GM23338 (cell line): Measurements from ENCODE around the gene ZC3H12C. TPM values are rescaled to one million over a fixed set of nuclear protein-coding genes. Genes with fewer than 3 reads are reported as not detected.

Source experiments
- ATAC-seq: fragments of 200-7000 bp; cut with Tn5 transposase; 3 replicates; pipeline ENCODE4 v1.9.1; 2020
- DNase-seq: peaks from one replicate; pipeline ENCODE4 v3.0.0-alpha.2; 2015; ENCODE audit warnings: low spot score
- H2AFZ ChIP-seq: fragments of 200-600 bp; sonication (generic); 2 replicates; pipeline ENCODE4 v1.8.0; 2016; ENCODE audit warnings: antibody characterized with exemption, mild to moderate bottlenecking, moderate library complexity
- H3F3A ChIP-seq: fragments of 200-600 bp; sonication (generic); replicated peaks from 2 replicates; pipeline ENCODE4 v1.8.0; 2017; ENCODE audit warnings: antibody characterized with exemption, mixed run types, low read depth
- H3K27ac ChIP-seq: fragments of 200-600 bp; sonication (generic); 2 replicates; pipeline ENCODE4 v1.6.1; 2016; ENCODE audit warnings: low read depth
- H3K27me3 ChIP-seq: fragments of 200-600 bp; sonication (generic); 2 replicates; pipeline ENCODE4 v1.8.0; 2016; ENCODE audit warnings: mild to moderate bottlenecking, mixed run types, moderate library complexity; ENCODE audit not compliant: insufficient read depth
- H3K36me3 ChIP-seq: fragments of 200-600 bp; sonication (generic); 2 replicates; pipeline ENCODE4 v1.8.0; 2016; ENCODE audit warnings: mild to moderate bottlenecking; ENCODE audit not compliant: insufficient read depth
- H3K4me1 ChIP-seq: fragments of 200-600 bp; sonication (generic); 2 replicates; pipeline ENCODE4 v1.8.0; 2016; ENCODE audit warnings: mild to moderate bottlenecking, moderate library complexity; ENCODE audit not compliant: insufficient read depth
- H3K4me2 ChIP-seq: fragments of 200-600 bp; sonication (generic); 2 replicates; pipeline ENCODE4 v1.7.1; 2017; ENCODE audit warnings: mixed run types
- H3K4me3 ChIP-seq: fragments of 200-600 bp; sonication (generic); 2 replicates; pipeline ENCODE4 v1.6.1; 2016; ENCODE audit warnings: mixed run types
- H3K79me2 ChIP-seq: fragments of 200-600 bp; sonication (generic); replicated peaks from 2 replicates; pipeline ENCODE4 v1.8.0; 2017; ENCODE audit warnings: mild to moderate bottlenecking; ENCODE audit not compliant: insufficient read depth
- H3K9me2 ChIP-seq: fragments of 200-600 bp; sonication (generic); 2 replicates; pipeline ENCODE4 v1.8.0; 2017; ENCODE audit not compliant: insufficient read depth
- H4K20me1 ChIP-seq: fragments of 200-600 bp; sonication (generic); replicated peaks from 2 replicates; pipeline ENCODE4 v1.8.0; 2017; ENCODE audit warnings: mild to moderate bottlenecking; ENCODE audit not compliant: insufficient read depth
- H3K27ac Mint-ChIP-seq: 2 replicates; pipeline ENCODE4 v1.8.0; 2020; ENCODE audit warnings: inconsistent platforms, mild to moderate bottlenecking, moderate library complexity, mixed read lengths
- H3K27me3 Mint-ChIP-seq: 3 replicates; pipeline ENCODE4 v1.8.0; 2022; ENCODE audit warnings: low read depth, mild to moderate bottlenecking, moderate library complexity, mixed read lengths, inconsistent platforms; ENCODE audit not compliant: insufficient read depth, poor library complexity
- H3K36me3 Mint-ChIP-seq: 3 replicates; pipeline ENCODE4 v1.8.0; 2021; ENCODE audit warnings: low read depth, mild to moderate bottlenecking, inconsistent platforms, moderate library complexity, mixed read lengths
- H3K4me1 Mint-ChIP-seq: 3 replicates; pipeline ENCODE4 v1.8.0; 2020; ENCODE audit warnings: mild to moderate bottlenecking, inconsistent platforms, mixed read lengths
- H3K4me3 Mint-ChIP-seq: 3 replicates; pipeline ENCODE4 v1.8.0; 2021; ENCODE audit warnings: moderate library complexity, mild to moderate bottlenecking, inconsistent platforms, mixed read lengths
- H3K9me3 Mint-ChIP-seq: 3 replicates; pipeline ENCODE4 v1.8.0; 2020; ENCODE audit warnings: moderate library complexity, mild to moderate bottlenecking, inconsistent platforms, mixed read lengths
- CREB1 ChIP-seq: fragments of 250-450 bp; sonication (Bioruptor Pico); IDR thresholded peaks from 2 replicates; pipeline ENCODE4 v1.5.0; 2020; ENCODE audit warnings: low read depth, mild to moderate bottlenecking, moderate library complexity
- CTCF ChIP-seq, 2 experiments: fragments of 200-600 bp in 1 of 2; sonication (generic) in 1 of 2; conservative IDR thresholded peaks; 2 replicates each; pipeline versions ENCODE4 v1.5.1 to v1.6.1; 2016 to 2017; ENCODE audit warnings: antibody characterized with exemption in 2 of 2, low read depth in 2 of 2, mild to moderate bottlenecking in 2 of 2, moderate library complexity in 1 of 2
- ETS1 ChIP-seq: IDR thresholded peaks from 2 replicates; pipeline ENCODE4 v1.6.1; 2016; ENCODE audit warnings: antibody characterized with exemption
- EZH2 ChIP-seq: fragments of 200-600 bp; sonication (generic); IDR thresholded peaks from one replicate; pipeline ENCODE4 v1.8.0; 2017; ENCODE audit warnings: antibody characterized with exemption, mild to moderate bottlenecking, low read depth; ENCODE audit not compliant: unreplicated experiment
- EZH2phosphoT487 ChIP-seq: fragments of 200-600 bp; sonication (generic); IDR thresholded peaks from one replicate; pipeline ENCODE4 v1.8.1; 2018; ENCODE audit warnings: antibody characterized with exemption; ENCODE audit not compliant: unreplicated experiment
- NANOG ChIP-seq: IDR thresholded peaks from 2 replicates; pipeline ENCODE4 v1.6.1; 2016; ENCODE audit warnings: antibody characterized with exemption, borderline replicate concordance
- POLR2AphosphoS5 ChIP-seq: IDR thresholded peaks from 2 replicates; pipeline ENCODE4 v1.6.1; 2016; ENCODE audit warnings: antibody characterized with exemption, low read depth
- REST ChIP-seq: IDR thresholded peaks from one replicate; pipeline ENCODE4 v1.6.1; 2018; ENCODE audit warnings: antibody characterized with exemption; ENCODE audit not compliant: unreplicated experiment
- ZNF331 ChIP-seq: fragments of 250-450 bp; sonication (Bioruptor Pico); IDR thresholded peaks from 2 replicates; pipeline ENCODE4 v1.5.0; 2020; ENCODE audit warnings: low read depth, mild to moderate bottlenecking, moderate library complexity
- ZNF462 ChIP-seq: fragments of 250-450 bp; sonication (Bioruptor Pico); IDR thresholded peaks from 2 replicates; pipeline ENCODE4 v1.5.0; 2020; ENCODE audit warnings: mild to moderate bottlenecking, moderate library complexity
- polyA plus RNA-seq: library from polyadenylated mRNA; unstranded; fragments of >200 nt; fragmentation: Nextera tagmentation; extraction: Ambion mirVana; gene quantifications from 2 replicates; pipeline ENCODE4 v1.2.1, GENCODE V29; 2016
- total RNA-seq: library from RNA; depleted of rRNA; stranded (reverse); fragments of >200 nt; shearing (Covaris generic); gene quantifications from 2 replicates; pipeline ENCODE4 v1.2.3, GENCODE V29; 2014

Gene ZC3H12C
- total and polyA plus RNA-seq, 2 experiments from 2014 or later = 0.55 to 2.4 TPM

- TF ChIP-seq ZNF331 (CRISPR knock-in tag) (no peak), NANOG (no peak), ZNF462 (no peak), CREB1 (CRISPR knock-in tag) (no peak), EZH2phosphoT487 (no peak), EZH2 (no peak), ETS1 (no peak), REST (no peak), POLR2AphosphoS5 (no peak), CTCF (conservative IDR thresholded peaks at IDR 0.05; ENCODE audit: low read depth in 2 of 2) (no peak)
- H3K27me3 Mint-ChIP-seq = no peaks in the 10 kb centered on the region
Measured at GRCh38 chr11:110141812-110142211, 48.6 kb downstream of the ZC3H12C start.

More at GRCh38 chr11:110141812-110142211, 48.6 kb downstream of the ZC3H12C start:
- H3K79me2 ChIP-seq = no peaks in the 10 kb centered on the region
- H3K4me2 ChIP-seq = no peak overlapping the region
- DNase-seq (no peak), ATAC-seq (no peak)
- no peak overlapping the region for H2AFZ ChIP-seq
- no peaks in the 10 kb centered on the region for H3K36me3 ChIP-seq
- no peaks in the 10 kb centered on the region for H3K9me2 ChIP-seq
- Mint-ChIP-seq H3K9me3 (no peaks in the 10 kb centered on the region), H3K36me3 (0 out of 3 replicates have a peak, but pooled peaks cover 3% of the 10 kb centered on the region), H3K4me3 (no peak overlapping the region), H3K27ac (no peak overlapping the region), H3K4me1 (peaks cover 4% of the 10 kb centered on the region; the same call in 2 of the 3 replicates)
- no peaks in the 10 kb centered on the region for H4K20me1 ChIP-seq
- no peaks in the 10 kb centered on the region for H3F3A ChIP-seq
- no peaks in the 10 kb centered on the region for H3K4me1 ChIP-seq
- H3K4me3 ChIP-seq = no peak overlapping the region
- no peak overlapping the region for H3K27ac ChIP-seq
- H3K27me3 ChIP-seq = no peaks in the 10 kb centered on the region
